AG09319 (cell line): ENCODE measurements around the gene NLRP13.

Experiments used
- DNase-seq: peaks from one replicate; pipeline ENCODE4 v3.0.0-alpha.2; 2010; ENCODE audit warnings: low read depth; ENCODE audit errors: extremely low read depth
- TF ChIP-seq, protein P1 (sequence below): IDR thresholded peaks from 2 replicates; pipeline ENCODE4 v1.5.1; 2011; ENCODE audit warnings: low read depth, mild to moderate bottlenecking, inconsistent platforms, low read length, moderate library complexity

Gene NLRP13

DNA sequence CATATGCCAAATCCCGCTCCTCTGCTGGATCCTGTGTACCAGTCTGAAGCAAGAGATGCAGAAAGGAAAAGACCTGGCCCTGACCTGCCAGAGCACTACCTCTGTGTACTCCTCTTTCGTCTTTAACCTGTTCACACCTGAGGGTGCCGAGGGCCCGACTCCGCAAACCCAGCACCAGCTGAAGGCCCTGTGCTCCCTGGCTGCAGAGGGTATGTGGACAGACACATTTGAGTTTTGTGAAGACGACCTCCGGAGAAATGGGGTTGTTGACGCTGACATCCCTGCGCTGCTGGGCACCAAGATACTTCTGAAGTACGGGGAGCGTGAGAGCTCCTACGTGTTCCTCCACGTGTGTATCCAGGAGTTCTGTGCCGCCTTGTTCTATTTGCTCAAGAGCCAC lies 73.7 kb downstream of the NLRP13 start:
- TF ChIP-seq, protein P1, sequence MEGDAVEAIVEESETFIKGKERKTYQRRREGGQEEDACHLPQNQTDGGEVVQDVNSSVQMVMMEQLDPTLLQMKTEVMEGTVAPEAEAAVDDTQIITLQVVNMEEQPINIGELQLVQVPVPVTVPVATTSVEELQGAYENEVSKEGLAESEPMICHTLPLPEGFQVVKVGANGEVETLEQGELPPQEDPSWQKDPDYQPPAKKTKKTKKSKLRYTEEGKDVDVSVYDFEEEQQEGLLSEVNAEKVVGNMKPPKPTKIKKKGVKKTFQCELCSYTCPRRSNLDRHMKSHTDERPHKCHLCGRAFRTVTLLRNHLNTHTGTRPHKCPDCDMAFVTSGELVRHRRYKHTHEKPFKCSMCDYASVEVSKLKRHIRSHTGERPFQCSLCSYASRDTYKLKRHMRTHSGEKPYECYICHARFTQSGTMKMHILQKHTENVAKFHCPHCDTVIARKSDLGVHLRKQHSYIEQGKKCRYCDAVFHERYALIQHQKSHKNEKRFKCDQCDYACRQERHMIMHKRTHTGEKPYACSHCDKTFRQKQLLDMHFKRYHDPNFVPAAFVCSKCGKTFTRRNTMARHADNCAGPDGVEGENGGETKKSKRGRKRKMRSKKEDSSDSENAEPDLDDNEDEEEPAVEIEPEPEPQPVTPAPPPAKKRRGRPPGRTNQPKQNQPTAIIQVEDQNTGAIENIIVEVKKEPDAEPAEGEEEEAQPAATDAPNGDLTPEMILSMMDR, result no peak
- no peak for DNase-seq

DNA sequence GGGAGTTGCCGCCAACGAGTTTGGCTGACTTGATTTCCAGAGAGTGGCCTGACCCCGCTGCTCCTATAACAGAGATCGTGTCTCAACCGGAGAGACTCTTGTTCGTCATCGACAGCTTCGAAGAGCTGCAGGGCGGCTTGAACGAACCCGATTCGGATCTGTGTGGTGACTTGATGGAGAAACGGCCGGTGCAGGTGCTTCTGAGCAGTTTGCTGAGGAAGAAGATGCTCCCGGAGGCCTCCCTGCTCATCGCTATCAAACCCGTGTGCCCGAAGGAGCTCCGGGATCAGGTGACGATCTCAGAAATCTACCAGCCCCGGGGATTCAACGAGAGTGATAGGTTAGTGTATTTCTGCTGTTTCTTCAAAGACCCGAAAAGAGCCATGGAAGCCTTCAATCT lies 74.2 kb downstream of the NLRP13 start:
- TF ChIP-seq, protein P1, result no peak
- DNase-seq, result no peak

DNA sequence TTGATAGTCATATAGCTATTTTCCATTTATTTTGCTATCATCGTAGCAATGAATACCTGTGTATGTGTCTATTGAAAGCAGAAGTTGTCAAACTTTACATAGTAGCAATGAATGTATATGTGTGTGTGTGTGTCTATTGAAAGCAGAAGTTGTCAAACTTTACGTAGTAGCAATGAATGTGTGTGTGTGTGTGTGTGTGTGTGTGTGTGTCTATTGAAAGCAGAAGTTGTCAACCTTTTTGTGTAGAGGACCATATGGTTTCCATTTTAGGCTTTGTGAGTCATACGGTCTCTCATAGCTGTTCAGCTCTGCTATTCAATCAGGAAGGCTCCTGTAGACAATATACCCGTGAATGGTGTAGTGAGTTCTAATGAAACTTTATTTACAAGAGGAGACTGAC lies 75.0 kb downstream of the NLRP13 start:
- TF ChIP-seq, protein P1, result no peak
- no peak for DNase-seq

DNA sequence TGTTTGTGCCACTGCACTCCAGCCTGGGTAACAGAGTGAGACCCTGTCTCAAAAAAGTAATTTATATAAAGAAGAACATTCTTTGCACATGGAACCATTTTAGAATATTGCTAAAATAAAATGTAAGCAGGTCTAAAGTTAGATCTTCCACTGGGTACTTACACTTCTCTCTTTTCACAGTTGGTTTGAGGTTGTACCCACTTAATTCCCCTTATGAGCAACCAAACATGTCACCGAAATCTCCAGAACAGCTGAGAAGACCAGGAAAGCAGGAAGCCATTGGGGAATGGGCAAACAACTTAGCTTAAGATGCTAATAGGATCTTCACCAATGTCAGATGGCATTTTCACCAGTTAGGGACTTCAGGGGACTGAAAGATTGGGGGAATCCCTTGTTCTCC lies 77.0 kb downstream of the NLRP13 start:
- TF ChIP-seq, protein P1, result no peak
- DNase-seq, result no peak
